HCT116 (cell line): ENCODE data around the gene CNN2. TPM values are rescaled to one million over a fixed set of nuclear protein-coding genes. Genes with fewer than 3 reads are reported as not detected.

Experiments used
- ATAC-seq: fragments of 200-7000 bp; cut with Tn5 transposase; 2 replicates; pipeline ENCODE4 v1.9.1; 2020; ENCODE audit warnings: mild to moderate bottlenecking, moderate library complexity
- BruUV-seq: library from RNA; stranded (reverse); fragments of 400-500 nt; replicated peaks from 2 replicates; lab custom pipeline; 2021; lab: Mats Ljungman, UMichigan
- CTCF ChIA-PET: fragments of 300-600 bp; sonication (Branson Sonifier 250); formaldehyde crosslinking; loops from one replicate; lab custom pipeline; 2021; ENCODE audit warnings: antibody characterized with exemption; lab: Charles Lee
- POLR2A ChIA-PET: fragments of 300-600, 350-600 bp; sonication (Branson Sonifier 250); formaldehyde crosslinking; loops from one replicate; lab custom pipeline; 2021; ENCODE audit warnings: antibody characterized with exemption; lab: Charles Lee
- RAD21 ChIA-PET, 2 experiments: fragments of 300-600 bp; sonication (Branson Sonifier 250); formaldehyde crosslinking; loops; one replicate each; lab custom pipeline; 2023; ENCODE audit warnings: low total read pairs in 2 of 2; ENCODE audit not compliant: uncharacterized antibody in 2 of 2, unreplicated experiment in 2 of 2, low non-redundant PET in 1 of 2; lab: Charles Lee
- DNase-seq: peaks from one replicate; pipeline ENCODE4 v3.0.0-alpha.2; 2010; ENCODE audit warnings: low read depth, low spot score
- H2AFZ ChIP-seq: fragments of 200-600 bp; shearing (Covaris generic), sonication (generic); 2 replicates; pipeline ENCODE4 v1.6.1; 2017; ENCODE audit warnings: low read depth, mixed run types, mixed read lengths, antibody characterized with exemption, low read length; ENCODE audit not compliant: poor library complexity, severe bottlenecking
- H3K27ac ChIP-seq: 2 replicates; pipeline ENCODE4 v1.5.1; 2012; ENCODE audit warnings: low read depth, low read length
- H3K27me3 ChIP-seq: fragments of 200-600 bp; sonication (generic); 2 replicates; pipeline ENCODE4 v1.6.1; 2016; ENCODE audit warnings: mixed run types, low read length, mixed read lengths; ENCODE audit not compliant: insufficient read depth
- H3K36me3 ChIP-seq, 2 experiments: fragments of 200-500 bp in 1 of 2; fragments of 200-600 bp in 1 of 2; sonication (Bioruptor generic) in 1 of 2; sonication (generic) in 1 of 2; 2 replicates each; pipeline versions ENCODE4 v1.5.1 to v1.6.1; 2014 to 2016; ENCODE audit warnings: low read length in 2 of 2, inconsistent platforms in 1 of 2, mixed read lengths in 1 of 2, mixed run types in 1 of 2; ENCODE audit not compliant: insufficient read depth in 2 of 2, control insufficient read depth in 1 of 2
- H3K4me1 ChIP-seq, 2 experiments: fragments of 200-600 bp in 1 of 2; sonication (generic) in 1 of 2; 2 replicates each; pipeline versions ENCODE4 v1.5.1 to v1.6.1; 2012 to 2017; ENCODE audit warnings: low read length in 2 of 2, inconsistent platforms in 1 of 2, mild to moderate bottlenecking in 1 of 2, mixed read lengths in 1 of 2, mixed run types in 1 of 2, moderate library complexity in 1 of 2; ENCODE audit not compliant: insufficient read depth in 2 of 2, control insufficient read depth in 1 of 2
- H3K4me2 ChIP-seq: fragments of 200-600 bp; sonication (generic); 2 replicates; pipeline ENCODE4 v1.6.1; 2017; ENCODE audit warnings: mixed run types, low read length, mixed read lengths
- H3K4me3 ChIP-seq, 2 experiments: fragments of 200-600 bp in 1 of 2; sonication (generic) in 1 of 2; replicated peaks in 1 of 2; 2 replicates each; pipeline ENCODE4 v1.5.1; 2011 to 2016; ENCODE audit warnings: low read length in 2 of 2, control low read depth in 1 of 2, low read depth in 1 of 2, mild to moderate bottlenecking in 1 of 2, mixed read lengths in 1 of 2, mixed run types in 1 of 2
- H3K79me2 ChIP-seq: fragments of 200-600 bp; sonication (generic); 2 replicates; pipeline ENCODE4 v1.6.1; 2017; ENCODE audit warnings: mild to moderate bottlenecking, mixed run types, low read length, moderate library complexity, mixed read lengths; ENCODE audit not compliant: insufficient read depth
- H3K9ac ChIP-seq: fragments of 200-600 bp; sonication (generic); 2 replicates; pipeline ENCODE4 v1.6.1; 2016; ENCODE audit warnings: low read length, mixed read lengths
- H3K9me2 ChIP-seq: fragments of 200-600 bp; sonication (generic), shearing (Covaris generic); 2 replicates; pipeline ENCODE4 v1.6.1; 2017; ENCODE audit warnings: mixed run types, mild to moderate bottlenecking, moderate library complexity; ENCODE audit not compliant: insufficient read depth
- H3K9me3 ChIP-seq, 2 experiments: fragments of 200-500 bp in 1 of 2; fragments of 200-600 bp in 1 of 2; sonication (Bioruptor generic) in 1 of 2; sonication (generic) in 1 of 2; 2 replicates each; pipeline ENCODE4 v1.6.1; 2014 to 2017; ENCODE audit warnings: low read length in 2 of 2, mixed read lengths in 2 of 2, inconsistent platforms in 1 of 2, low read depth in 1 of 2, mild to moderate bottlenecking in 1 of 2, mixed run types in 1 of 2, moderate library complexity in 1 of 2; ENCODE audit not compliant: control insufficient read depth in 1 of 2, insufficient read depth in 1 of 2
- H4K20me1 ChIP-seq: fragments of 200-600 bp; sonication (generic), shearing (Covaris generic); 2 replicates; pipeline ENCODE4 v1.6.1; 2017; ENCODE audit warnings: mixed run types, mild to moderate bottlenecking, moderate library complexity; ENCODE audit not compliant: insufficient read depth
- CBX3 ChIP-seq: IDR thresholded peaks from 2 replicates; pipeline ENCODE4 v1.6.1; 2012; ENCODE audit warnings: low read depth
- CTCF ChIP-seq, 3 experiments: fragments of 200-600 bp in 1 of 3; sonication (generic) in 1 of 3; IDR thresholded peaks in 2 of 3; conservative IDR thresholded peaks in 1 of 3; 2 replicates each; pipeline ENCODE4 v1.5.1; 2012 to 2017; ENCODE audit warnings: low read depth in 2 of 3, low read length in 2 of 3, antibody characterized with exemption in 1 of 3, borderline replicate concordance in 1 of 3, control low read depth in 1 of 3, mild to moderate bottlenecking in 1 of 3, mixed read lengths in 1 of 3, mixed run types in 1 of 3, moderate library complexity in 1 of 3; ENCODE audit not compliant: insufficient read depth in 1 of 3
- EZH2 ChIP-seq: fragments of 200-600 bp; sonication (generic); IDR thresholded peaks from 2 replicates; pipeline ENCODE4 v1.6.1; 2017; ENCODE audit warnings: antibody characterized with exemption, mixed run types
- FOSL1 ChIP-seq: IDR thresholded peaks from 2 replicates; pipeline ENCODE4 v1.6.1; 2012; ENCODE audit warnings: low read depth
- POLR2A ChIP-seq: IDR thresholded peaks from 2 replicates; pipeline ENCODE4 v1.7.0; 2011; ENCODE audit warnings: borderline replicate concordance; ENCODE audit not compliant: insufficient read depth, insufficient read length; ENCODE audit errors: extremely low read depth
- POLR2AphosphoS5 ChIP-seq: IDR thresholded peaks from 2 replicates; pipeline ENCODE4 v1.6.1; 2011; ENCODE audit warnings: mild to moderate bottlenecking, low read depth, low read length, moderate library complexity
- RAD21 ChIP-seq: IDR thresholded peaks from 2 replicates; pipeline ENCODE4 v1.6.1; 2012; ENCODE audit warnings: low read depth, mild to moderate bottlenecking
- REST ChIP-seq: IDR thresholded peaks from 2 replicates; pipeline ENCODE4 v1.6.1; 2012; ENCODE audit warnings: low read depth
- SP1 ChIP-seq: IDR thresholded peaks from 2 replicates; pipeline ENCODE4 v1.6.1; 2012; ENCODE audit warnings: low read depth
- SRF ChIP-seq: IDR thresholded peaks from 2 replicates; pipeline ENCODE4 v1.6.1; 2012; ENCODE audit warnings: low read depth
- TCF7L2 ChIP-seq: IDR thresholded peaks from 2 replicates; pipeline ENCODE4 v1.7.0; 2011; ENCODE audit warnings: borderline replicate concordance, inconsistent platforms; ENCODE audit not compliant: insufficient read depth, insufficient read length; ENCODE audit errors: extremely low read depth
- YY1 ChIP-seq: IDR thresholded peaks from 2 replicates; pipeline ENCODE4 v1.6.1; 2011; ENCODE audit warnings: low read length, low read depth, moderate library complexity, mild to moderate bottlenecking; ENCODE audit not compliant: insufficient replicate concordance; ENCODE audit errors: extremely low read depth
- ZFX ChIP-seq: fragments of 450-650 bp; IDR thresholded peaks from 2 replicates; pipeline ENCODE4 v1.6.1; 2017
- intact Hi-C: fragments of 100-400 bp; cut with micrococcal nuclease; formaldehyde crosslinking; loops from 2 replicates; pipeline ENCODE4 v1.10.0; 2022
- total RNA-seq: library from RNA; stranded (reverse); gene quantifications from one replicate; pipeline ENCODE4 v1.2.1, GENCODE V29; 2021; ENCODE audit not compliant: unreplicated experiment
- TF ChIP-seq, protein P1 (sequence below): IDR thresholded peaks from 2 replicates; pipeline ENCODE4 v1.6.1; 2012

Gene CNN2
- total RNA-seq, 1 experiment from 2014 or later = 212 TPM

DNA sequence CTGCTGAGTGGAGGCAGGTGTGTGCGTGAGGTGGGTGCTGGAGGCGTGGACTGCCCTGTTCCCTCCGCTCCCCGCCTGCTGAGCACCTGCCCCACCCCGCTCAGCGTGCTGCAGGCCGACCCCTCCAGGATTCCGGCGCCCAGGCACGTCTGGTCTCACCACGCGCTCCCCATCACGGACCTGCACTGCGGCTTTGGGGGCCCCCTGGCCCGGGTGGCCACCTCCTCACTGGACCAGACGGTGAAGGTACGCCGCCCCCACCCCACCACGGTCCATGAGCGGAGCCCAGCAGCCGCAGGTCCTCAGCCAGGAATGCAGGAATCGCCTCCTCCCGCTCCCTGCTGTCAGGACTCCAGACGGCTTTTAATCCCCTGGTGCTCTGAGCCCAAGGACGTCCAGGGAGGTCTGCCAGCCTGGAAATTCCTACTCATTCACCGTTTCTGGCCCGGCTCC, 36.3 kb upstream of the CNN2 start:
- intact Hi-C loops = no loop called here
- no TSS peak for BruUV-seq
- CTCF ChIA-PET = no interaction called here

More for the DNA sequence above, 36.3 kb upstream of the CNN2 start:
- Histone ChIP-seq H3K4me3 (no peak overlapping the region), H3K79me2 (peaks cover 22% of the 10 kb centered on the region), H3K36me3 (peaks cover 13 to 70% of the 10 kb centered on the region in 2 experiments), H2AFZ (no peak overlapping the region), H3K4me2 (no peak overlapping the region), H3K27me3 (no peaks in the 10 kb centered on the region), H3K27ac (peak overlapping the region; percentile 50; the same call in 1 of the 2 replicates), H3K4me1 (peaks cover 4 to 18% of the 10 kb centered on the region in 2 experiments; a peak in 2 of 4 replicates), H3K9me2 (no peaks in the 10 kb centered on the region), H3K9me3 (no peaks in the 10 kb centered on the region), H4K20me1 (peaks cover 6% of the 10 kb centered on the region; the same call in 1 of the 2 replicates), H3K9ac (no peak overlapping the region)
- POLR2A ChIA-PET = no interaction called here
- ATAC-seq = no peak
- RAD21 ChIA-PET = no interaction called here
- TF ChIP-seq, protein P1, sequence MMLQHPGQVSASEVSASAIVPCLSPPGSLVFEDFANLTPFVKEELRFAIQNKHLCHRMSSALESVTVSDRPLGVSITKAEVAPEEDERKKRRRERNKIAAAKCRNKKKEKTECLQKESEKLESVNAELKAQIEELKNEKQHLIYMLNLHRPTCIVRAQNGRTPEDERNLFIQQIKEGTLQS = no peak
- no peak for TF ChIP-seq POLR2A
- no peak for TF ChIP-seq ZFX
- TF ChIP-seq REST = no peak
- no peak for TF ChIP-seq CTCF (IDR thresholded peaks at IDR 0.05 in 2 of 3, conservative IDR thresholded peaks at IDR 0.05 in 1 of 3; ENCODE audit: borderline replicate concordance in 1 of 3, insufficient read depth in 1 of 3, low read depth in 2 of 3, low read length in 2 of 3)
- TF ChIP-seq SP1 = no peak
- TF ChIP-seq POLR2AphosphoS5 = no peak
- no peak for TF ChIP-seq EZH2
- TF ChIP-seq FOSL1 = no peak
- no peak for TF ChIP-seq YY1
- TF ChIP-seq CBX3 = no peak
- no peak for TF ChIP-seq RAD21
- TF ChIP-seq SRF = no peak
- no peak for TF ChIP-seq TCF7L2
- no peak for DNase-seq
